Adrenal gland (tissue), 5 donors: ENCODE measurements around the gene ELP1.

Source experiments
- POLR2A ChIP-seq, 2 donors: fragments of 450-650 bp; IDR thresholded peaks; one replicate each; pipeline ENCODE4 v1.6.1; 2017; ENCODE audit warnings: antibody characterized with exemption in 2 of 2, mild to moderate bottlenecking in 2 of 2, moderate library complexity in 1 of 2
- TF ChIP-seq, protein P1 (sequence below), 6 experiments: fragments of 450-650 bp in 4 of 6; fragments of 200-600 bp in 2 of 6; sonication (generic) in 1 of 6; IDR thresholded peaks; 1 replicate in 5 of 6; 2 replicates in 1 of 6; pipeline versions ENCODE4 v1.5.1 to v1.8.0; 2016 to 2021; ENCODE audit warnings: antibody characterized with exemption in 6 of 6, mild to moderate bottlenecking in 2 of 6, moderate library complexity in 1 of 6
- donor health status: DM: no; HTN: no; CAD: no.

DNA sequence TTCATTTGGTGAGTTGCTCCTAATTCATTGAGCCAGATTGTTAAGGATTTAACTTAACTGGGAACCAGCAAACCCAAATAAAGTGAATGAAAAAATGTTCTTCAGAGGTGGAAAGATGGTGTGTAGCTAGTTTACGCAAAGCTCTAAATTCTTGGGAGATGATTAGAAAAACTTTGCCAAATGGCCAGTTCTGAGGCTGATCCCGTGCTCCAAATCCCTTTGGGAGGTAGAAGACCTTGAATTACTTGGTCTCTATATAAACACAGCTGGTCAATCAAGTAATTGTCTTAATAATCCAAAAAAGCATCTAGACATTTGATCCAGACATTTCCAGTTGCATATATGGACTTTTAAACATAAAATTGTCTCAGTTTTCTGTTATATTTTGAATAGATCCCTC, 89.5 kb downstream of the ELP1 start:
- TF ChIP-seq, protein P1, sequence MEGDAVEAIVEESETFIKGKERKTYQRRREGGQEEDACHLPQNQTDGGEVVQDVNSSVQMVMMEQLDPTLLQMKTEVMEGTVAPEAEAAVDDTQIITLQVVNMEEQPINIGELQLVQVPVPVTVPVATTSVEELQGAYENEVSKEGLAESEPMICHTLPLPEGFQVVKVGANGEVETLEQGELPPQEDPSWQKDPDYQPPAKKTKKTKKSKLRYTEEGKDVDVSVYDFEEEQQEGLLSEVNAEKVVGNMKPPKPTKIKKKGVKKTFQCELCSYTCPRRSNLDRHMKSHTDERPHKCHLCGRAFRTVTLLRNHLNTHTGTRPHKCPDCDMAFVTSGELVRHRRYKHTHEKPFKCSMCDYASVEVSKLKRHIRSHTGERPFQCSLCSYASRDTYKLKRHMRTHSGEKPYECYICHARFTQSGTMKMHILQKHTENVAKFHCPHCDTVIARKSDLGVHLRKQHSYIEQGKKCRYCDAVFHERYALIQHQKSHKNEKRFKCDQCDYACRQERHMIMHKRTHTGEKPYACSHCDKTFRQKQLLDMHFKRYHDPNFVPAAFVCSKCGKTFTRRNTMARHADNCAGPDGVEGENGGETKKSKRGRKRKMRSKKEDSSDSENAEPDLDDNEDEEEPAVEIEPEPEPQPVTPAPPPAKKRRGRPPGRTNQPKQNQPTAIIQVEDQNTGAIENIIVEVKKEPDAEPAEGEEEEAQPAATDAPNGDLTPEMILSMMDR (IDR thresholded peaks at IDR 0.05): no peak
- TF ChIP-seq POLR2A (IDR thresholded peaks at IDR 0.05): no peak
